NCI-H510A (cell line): ENCODE measurements around the gene OR1L1.

ENCODE experiments used
- DNase-seq: peaks from one replicate; lab custom pipeline; 2025; lab: John Stamatoyannopoulos, UW

Gene OR1L1

DNA sequence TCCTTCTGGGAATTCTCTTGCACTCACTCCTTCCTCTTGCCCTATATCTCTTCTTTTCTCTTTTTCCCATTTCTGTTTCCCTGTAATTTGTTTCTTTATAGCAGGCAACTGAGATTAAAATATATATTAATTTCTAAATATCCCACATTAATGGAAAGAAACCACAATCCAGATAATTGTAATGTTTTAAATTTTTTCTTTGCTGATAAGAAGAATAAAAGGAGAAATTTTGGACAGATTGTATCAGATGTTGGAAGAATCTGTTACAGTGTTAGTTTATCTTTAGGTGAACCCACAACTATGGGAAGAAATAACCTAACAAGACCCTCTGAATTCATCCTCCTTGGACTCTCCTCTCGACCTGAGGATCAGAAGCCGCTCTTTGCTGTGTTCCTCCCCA, at the start of gene OR1L1:
Gene OR1L1, plus strand, starts transcription at position 301 of the 400 bp plus-strand sequence. Its CDS starts 0 bp downstream, at position 301.
- DNase-seq: no peak

GRCh38 chr9:122614362-122614761, 47.2 kb upstream of the OR1L1 start, which contains the start of gene OR1Q1:
TSS of gene OR1Q1 (plus strand) at chr9:122614738. CDS start at chr9:122614738, 0 bp downstream.
- no peak for DNase-seq

DNA sequence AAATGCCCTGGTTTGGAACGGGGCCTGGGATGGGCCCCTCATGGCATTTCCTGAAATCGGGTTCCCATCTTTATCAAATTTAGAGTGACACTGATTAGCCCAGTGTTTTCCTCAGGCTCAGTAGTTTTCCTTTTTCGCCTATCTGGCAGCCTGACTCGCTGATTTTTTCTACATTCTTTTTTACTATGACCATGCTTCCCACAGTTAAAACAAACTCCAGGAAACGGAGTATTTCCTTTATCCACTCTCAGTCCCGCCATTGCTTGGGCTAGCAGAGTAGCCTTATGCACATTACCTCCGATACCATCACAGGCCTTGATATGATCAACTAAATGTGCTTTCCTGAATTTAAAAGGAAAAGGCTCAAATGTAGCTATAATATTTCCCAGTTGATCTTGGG, 41.5 kb upstream of the OR1L1 start:
- no peak for DNase-seq

DNA sequence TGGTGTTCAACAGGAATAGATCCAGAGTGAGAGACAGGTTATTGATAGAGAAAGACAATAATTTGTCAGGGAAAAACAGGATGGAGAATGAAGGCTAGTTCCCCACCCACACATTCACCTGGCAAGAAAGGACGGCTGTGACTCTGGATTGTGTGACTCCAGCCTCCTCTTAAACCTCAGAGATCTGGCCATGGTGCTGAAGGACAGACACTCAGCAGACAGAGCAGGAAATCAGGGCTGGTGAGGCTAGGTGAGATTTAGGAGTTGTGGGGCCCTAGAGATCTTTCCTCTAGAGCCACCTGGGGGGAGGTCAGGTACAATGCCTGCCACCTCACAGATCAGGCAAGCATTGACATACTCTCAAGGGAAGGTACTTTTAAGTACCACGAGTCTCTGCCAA, 19.3 kb upstream of the OR1L1 start:
- no peak for DNase-seq

- no peak for DNase-seq
These were observed 5.1 kb upstream of the OR1L1 start for GRCh38 chr9:122656378-122656777.

DNA sequence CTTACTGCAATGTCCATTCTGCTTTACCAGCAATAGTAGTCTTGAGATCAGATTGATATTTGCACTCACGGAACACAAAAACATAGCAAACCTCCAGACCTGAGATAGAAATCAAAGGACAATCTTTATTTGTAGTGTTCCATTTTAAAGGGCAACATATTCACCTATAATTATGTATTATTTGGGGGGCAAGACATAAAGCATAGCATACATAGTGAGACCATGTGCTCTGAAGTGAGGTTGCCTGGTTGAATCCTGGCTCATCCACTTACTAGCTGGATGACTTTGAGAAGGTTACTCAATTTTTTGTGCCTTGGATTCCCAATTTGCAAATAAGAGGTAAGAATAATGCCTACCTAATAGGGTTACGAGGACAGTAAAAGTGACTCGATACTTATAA, 4.0 kb upstream of the OR1L1 start, which contains the start of gene OR1B1:
Gene OR1B1, minus strand, starts transcription at position 101 of the 400 bp plus-strand sequence.
- DNase-seq: no peak

DNA sequence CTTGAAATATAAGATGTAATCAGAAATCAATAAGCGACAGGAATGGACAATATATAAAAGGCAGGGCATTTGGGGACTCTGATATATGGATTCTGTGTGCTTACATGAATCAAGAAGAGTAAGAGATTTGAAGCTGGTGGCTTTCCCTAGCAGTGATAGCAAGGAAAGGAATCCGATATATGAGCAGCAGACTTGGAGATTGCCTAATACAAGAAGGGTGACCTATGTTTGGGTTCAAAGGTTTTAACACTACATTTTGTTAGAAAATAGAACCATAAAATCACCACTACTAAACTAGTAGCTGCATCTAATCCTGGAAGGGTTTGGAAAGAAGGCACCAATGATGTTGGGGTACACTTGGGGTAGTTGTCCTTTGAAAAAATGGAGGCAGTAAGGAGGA, 11.0 kb downstream of the OR1L1 start:
- no peak for DNase-seq

DNA sequence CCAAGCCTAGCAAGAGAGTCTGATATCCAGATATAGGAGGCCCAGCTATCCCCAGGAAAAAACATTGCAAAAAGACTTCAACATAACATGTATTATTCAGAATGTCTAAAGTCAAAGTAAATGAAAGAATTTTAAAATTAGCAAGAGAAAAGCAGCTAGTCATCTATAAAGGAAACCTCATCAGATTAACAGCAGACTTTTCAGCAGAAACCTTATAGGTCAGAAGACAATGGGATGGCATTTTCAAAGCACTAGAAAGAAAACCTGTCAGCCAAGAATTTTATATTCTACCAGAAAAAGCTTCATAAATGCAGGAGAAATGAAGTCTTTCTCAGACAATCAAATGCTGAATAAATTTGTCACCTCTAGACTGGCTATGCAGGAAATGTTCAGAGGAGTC, 23.3 kb downstream of the OR1L1 start:
- DNase-seq: no peak

DNA sequence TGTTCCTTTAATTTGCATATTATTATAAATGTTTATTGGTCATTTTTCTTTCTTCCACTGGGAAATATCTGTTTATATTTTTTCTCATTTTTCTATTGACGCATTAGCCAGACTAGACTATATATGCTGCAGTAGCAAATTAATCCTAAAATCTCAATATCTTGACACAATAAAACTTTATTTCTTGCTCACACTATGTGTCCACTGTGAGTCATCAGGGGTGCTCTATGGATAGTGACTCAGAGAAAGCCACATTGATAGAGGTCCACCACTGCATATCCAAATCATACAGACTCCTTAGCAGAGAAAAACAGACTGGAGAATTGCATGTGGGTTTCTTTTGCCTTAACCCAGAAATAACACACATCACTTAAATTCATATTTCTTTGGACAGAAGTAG, 34.2 kb downstream of the OR1L1 start:
- DNase-seq: no peak
